ENCODE results near the gene DBP.

The DBP gene

GRCh38 chr19:48627201-48627864, 9.8 kb downstream of the DBP start:
- DNase-seq, result no peak

- DNase-seq, result no peak
These were observed 11.3 kb downstream of the DBP start for GRCh38 chr19:48625891-48626327.

GRCh38 chr19:48624791-48625723, 12.1 kb downstream of the DBP start:
- no peak for DNase-seq

- peak; percentile 98 for DNase-seq
These were observed 13.0 kb downstream of the DBP start for GRCh38 chr19:48624067-48624594.

- no peak for DNase-seq
These were observed 13.6 kb downstream of the DBP start for GRCh38 chr19:48623556-48624066.

GRCh38 chr19:48619692-48620585, 17.2 kb downstream of the DBP start:
- no peak for DNase-seq

GRCh38 chr19:48618916-48619691, 18.1 kb downstream of the DBP start, which contains the start of the genes RPL18 and SPHK2:
Gene RPL18 (minus strand): TSS chr19:48619178. CDS start chr19:48619143, 35 bp downstream.
Gene SPHK2 (plus strand): TSS chr19:48619506. CDS start chr19:48620515, 1,009 bp downstream.
- DNase-seq, result peak; percentile 99

GRCh38 chr19:48618278-48618915, 18.8 kb downstream of the DBP start:
- peak; percentile 48 for DNase-seq

- DNase-seq, result no peak
These were observed 19.8 kb downstream of the DBP start for GRCh38 chr19:48617146-48617937.

GRCh38 chr19:48616491-48617056, 20.6 kb downstream of the DBP start:
- no peak for DNase-seq

GRCh38 chr19:48616041-48616436, 21.1 kb downstream of the DBP start:
- DNase-seq, result no peak

- no peak for DNase-seq
These were observed 21.7 kb downstream of the DBP start for GRCh38 chr19:48615231-48616040.

- DNase-seq, result peak; percentile 18
These were observed 22.5 kb downstream of the DBP start, which contains the start of gene FAM83E for GRCh38 chr19:48614436-48615230. Gene FAM83E (minus strand): TSS chr19:48615076. CDS start chr19:48613372, 1,704 bp downstream.

- no peak for DNase-seq
These were observed 23.2 kb downstream of the DBP start for GRCh38 chr19:48613852-48614435.

GRCh38 chr19:48613024-48613851, 23.9 kb downstream of the DBP start:
- DNase-seq, result no peak

GRCh38 chr19:48611872-48612271, 25.3 kb downstream of the DBP start:
- DNase-seq, result no peak
